HG02759 (cell line): ENCODE measurements around the gene PNPT1.
"Not testable (repeated sequence)": the region's sequence is repeated elsewhere in the genome, so short reads cannot be mapped to it uniquely, and the experiment has no call there.

Experiments used
- ATAC-seq: cut with Tn5 transposase; IDR thresholded peaks from one replicate; pipeline ENCODE4 v1.9.1; 2021; ENCODE audit warnings: mild to moderate bottlenecking, moderate library complexity; ENCODE audit not compliant: unreplicated experiment

The PNPT1 gene

DNA sequence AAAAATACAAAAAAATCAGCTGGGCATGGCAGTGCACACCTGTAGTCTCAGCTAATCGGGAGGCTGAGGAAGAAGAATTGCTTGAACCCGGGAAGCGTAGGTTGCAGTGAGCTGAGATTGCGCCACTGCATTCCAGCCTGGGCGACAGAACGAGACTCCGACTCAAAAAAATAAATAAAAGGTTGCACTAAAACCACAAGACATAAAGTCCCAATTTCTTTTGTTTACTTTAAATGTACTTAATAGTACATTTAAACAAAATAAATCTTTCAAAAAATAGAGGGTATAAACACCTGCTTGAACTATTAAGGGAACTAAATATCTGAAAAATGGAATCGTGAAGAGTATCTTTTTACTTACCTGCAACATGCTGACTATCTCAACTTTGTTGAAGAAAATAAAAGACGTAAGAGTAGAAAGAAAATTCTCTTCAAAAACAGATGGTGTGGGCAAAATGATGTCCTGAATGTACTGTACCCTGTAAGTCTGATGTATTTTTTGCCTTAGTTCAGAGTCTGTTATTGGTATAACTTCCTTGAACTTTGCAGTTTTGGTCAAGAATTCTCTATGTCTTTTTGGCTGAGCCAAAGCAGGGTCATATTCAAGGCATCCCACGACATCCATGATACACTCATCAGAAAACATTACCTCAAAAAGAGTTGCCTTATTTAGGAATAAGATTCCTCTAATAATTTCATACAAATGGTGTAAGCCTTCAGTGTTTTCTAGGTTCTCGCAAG lies 95.4 kb downstream of the PNPT1 start:
- ATAC-seq: no peak

DNA sequence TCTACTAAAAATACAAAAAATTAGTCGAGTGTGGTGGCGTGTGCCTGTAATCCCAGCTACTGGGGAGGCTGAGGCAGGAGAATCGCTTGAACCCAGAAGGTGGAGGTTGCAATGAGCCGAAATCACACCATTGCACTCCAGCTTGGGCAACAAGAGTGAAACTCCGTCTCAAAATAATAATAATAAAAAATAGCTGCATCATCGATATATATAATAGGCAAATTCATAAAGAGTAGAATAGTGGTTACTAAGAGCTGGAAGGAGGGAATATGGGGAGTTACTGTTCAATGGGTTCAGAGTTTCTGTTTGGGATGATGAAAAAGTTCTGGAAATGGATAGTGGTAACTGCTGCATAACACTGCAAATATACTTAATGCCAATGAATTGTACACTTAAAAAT lies 96.8 kb downstream of the PNPT1 start:
- not testable (repeated sequence) for ATAC-seq

DNA sequence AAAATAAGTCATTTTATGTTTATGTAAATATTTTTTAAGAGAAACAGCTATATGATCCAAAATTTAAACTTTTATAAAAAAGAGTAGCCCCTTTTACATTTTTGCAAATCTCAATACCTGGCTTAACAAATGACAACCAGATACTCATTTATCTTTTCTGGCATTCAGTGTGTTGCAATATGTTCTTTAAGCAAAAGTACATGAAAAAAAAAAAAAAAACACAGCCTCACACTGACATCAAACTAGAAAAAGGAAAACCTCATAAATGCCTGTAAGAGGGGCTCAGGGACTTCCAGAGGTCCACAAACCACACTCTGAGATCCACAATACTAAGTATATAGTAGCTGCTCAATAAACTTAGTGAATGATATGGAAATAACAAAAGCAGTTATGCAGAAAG lies 98.1 kb downstream of the PNPT1 start:
- no peak for ATAC-seq

DNA sequence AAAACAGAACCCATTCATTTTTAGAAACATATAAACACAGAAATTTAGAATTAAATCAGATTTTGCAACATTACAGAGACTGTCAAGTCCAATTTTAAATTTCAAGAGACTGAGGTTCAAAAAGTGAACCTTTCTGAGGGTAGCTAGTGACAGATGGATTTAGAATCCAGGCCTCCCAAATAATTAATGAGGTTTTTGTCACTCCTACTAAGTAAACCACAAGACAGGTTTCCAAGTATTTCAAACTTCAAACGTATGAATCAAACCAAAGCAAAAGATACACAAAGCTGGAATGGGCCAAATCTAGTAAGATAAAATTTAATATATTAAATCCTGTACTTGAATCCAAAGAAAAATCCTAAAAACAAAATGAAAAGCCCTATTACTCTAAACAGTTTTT lies 101.5 kb downstream of the PNPT1 start:
- no peak for ATAC-seq

DNA sequence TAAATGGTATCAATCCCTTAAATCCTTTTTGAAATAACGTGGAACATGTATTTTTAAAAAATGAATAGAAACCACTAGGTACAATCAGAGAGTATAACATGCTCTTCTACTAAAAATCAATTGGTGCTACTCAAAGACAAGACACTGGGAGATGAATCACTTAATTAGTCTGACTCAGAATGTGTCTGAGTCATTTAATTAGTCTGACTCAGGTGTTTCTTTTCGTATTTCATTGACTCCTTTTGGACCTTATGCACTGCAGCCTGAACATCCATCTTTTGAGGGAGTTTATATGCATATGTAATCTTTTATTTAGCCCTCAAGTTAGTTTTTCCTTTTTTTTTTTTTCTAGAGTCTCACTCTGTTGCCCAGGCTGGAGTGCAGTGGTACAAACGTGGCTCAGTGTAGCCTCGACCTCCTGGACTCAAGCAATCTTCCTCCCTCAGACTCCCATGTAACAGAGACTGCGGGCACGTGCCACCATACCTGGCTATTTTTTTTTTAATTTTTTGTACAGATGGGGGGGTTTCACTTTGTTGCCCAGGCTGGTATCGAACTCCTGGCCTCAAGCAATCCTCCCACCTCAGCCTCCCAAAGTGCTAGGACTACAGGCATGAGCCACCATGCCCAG lies 102.7 kb downstream of the PNPT1 start:
- peak; percentile 90 for ATAC-seq

DNA sequence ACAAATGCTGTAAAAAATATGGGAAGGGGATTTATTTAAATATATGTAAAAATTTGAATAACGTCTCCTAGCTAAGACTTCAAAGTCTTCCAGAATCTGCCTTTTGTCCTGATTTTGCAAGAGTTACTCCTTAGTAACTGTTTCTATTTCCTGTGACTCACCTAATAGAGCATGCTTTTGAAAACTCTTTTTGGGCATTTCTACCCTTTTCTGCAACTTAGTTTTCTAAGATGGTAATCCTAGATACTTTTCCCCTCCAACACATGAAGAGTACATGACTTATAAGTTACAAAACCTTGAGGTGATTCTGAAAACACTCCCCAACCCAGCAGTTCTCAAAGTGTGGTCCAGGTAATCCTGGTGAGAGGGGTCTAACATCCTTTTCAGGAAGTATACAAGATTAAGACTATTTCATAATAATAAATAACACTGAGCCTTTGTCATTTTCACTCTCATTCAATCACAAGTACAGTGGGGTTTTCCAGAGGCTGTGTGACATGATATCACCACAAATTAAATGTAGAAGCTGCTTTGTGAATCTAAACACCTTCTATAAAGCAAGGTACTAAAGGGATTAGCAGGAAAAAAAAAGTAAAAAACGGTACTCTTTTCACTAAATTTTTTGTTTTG lies 108.1 kb downstream of the PNPT1 start:
- no peak for ATAC-seq
